Left kidney (tissue), 2 donors: Measurements from ENCODE around the gene HECW1. TPM values are rescaled to one million over a fixed set of nuclear protein-coding genes. Genes with fewer than 3 reads are reported as not detected.
A peak's percentile ranks its signal among the peaks of the same experiment; 100 is the strongest.
"Not testable (repeated sequence)": the region's sequence is repeated elsewhere in the genome, so short reads cannot be mapped to it uniquely, and the experiment has no call there.

Experiments used
- DNase-seq: peaks from one replicate; pipeline ENCODE4 v3.0.0-alpha.2; 2013
- polyA plus RNA-seq: library from polyadenylated mRNA; unstranded; fragments of 120-200 nt; gene quantifications from one replicate; pipeline ENCODE4 v1.2.1, GENCODE V29; 2013; ENCODE audit not compliant: insufficient read length

Gene HECW1
- polyA plus RNA-seq, 1 donor: 9.4 TPM

DNA sequence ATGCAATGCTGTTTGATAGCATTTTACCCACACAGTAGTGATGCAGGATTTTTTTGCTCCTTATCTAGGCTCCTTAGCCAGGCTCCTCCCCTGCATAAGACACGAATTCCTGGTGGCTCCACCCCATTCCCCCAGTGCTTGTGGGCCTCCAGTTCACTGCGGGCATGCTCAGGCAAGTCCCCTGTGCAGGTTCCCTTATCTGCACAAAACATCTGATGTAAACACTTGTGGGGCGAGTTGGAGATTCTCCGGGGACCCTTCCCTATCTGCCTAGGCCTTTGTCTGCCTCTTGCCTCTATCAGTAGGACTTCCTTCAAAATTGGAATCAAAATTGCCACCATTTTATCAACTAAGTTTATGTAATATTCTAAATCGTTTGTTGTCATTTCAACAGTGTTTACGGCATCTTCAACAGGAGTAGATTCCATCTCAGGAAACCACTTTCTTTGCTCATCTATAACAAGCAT is 465.1 kb downstream of the HECW1 start:
- no peak for DNase-seq

DNA sequence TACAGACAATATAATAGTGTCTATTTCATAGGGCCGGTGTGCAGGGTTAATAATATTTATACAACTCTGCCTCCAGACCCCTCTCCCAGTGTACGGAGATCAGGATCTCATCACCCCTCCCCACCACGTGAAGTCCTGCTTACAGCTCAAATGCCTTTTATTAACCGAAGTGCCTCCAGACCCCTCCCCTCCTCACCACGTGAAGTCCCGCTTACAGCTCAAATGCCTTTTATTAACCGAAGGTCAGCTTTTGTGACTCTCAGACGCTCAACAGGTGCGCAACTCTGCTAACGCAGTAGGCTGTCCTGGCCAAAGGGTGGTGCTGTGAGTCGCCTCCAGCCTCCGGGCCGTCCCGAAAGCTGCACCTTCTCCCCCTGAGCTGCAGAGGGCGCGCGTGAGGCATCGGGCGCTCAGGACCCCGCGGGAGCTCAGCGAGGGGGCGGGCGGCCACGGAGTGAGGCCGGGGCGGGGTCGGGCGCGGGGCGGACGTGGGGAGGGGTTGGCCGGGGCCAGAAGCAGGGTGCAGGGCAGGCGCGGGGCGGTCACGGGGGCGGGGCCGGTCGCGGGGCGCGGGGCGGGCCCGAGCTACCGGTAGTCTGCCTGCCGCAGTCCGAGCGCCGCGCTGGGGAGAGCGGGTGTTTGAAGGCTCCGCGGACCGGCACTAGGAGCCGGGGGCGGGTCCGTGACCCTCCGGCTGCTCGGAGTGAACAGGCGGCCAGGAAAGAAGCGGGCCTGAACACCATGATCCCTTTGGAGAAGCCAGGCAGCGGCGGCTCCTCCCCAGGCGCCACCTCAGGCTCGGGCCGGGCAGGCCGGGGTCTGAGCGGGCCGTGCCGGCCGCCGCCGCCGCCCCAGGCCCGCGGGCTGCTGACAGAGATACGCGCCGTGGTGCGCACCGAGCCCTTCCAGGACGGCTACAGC is 470.3 kb downstream of the HECW1 start, which contains the start of gene STK17A:
STK17A (plus strand) TSS at position 606 of the 921 bp plus-strand sequence; CDS start at position 742, 136 bp downstream.
- DNase-seq: peak; percentile 89

DNA sequence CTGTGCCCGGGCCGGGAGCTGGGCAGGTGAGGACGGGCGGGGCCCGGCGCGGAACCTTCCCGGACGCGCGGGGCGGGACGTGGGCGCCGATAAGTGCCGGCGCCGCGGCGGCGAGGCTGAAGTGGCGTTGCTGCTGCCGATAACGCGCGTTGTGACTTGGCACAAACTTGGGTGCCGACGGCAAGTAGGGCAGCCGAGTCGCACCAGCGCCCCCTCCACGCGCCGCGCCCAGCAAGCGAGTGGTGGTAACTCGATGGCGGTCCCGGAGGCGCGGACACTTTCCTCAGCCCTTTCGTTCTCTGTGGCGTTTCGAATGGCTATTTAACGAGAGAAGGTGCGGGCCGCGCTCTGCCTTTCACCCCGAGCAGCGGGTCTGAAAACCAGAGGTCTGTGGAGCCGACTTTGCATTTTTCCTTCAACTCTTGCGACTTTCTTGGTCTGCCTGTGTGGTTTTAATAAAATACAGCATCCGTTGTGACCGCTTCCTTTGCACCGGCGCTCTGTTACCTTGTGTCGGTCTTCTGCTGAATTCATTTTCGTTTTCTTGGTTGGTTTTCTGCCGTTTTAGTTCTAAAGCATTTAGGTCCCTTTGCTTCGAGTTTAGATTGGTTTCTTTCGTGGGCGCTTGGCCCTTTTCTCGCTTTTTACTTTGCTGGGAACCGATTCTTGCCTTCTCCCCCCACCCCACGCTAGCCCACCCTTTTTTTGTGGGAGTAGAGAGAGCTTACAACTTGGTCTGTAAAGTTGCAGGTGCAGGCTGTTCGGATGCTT is 471.2 kb downstream of the HECW1 start:
- peak; percentile 50 for DNase-seq

DNA sequence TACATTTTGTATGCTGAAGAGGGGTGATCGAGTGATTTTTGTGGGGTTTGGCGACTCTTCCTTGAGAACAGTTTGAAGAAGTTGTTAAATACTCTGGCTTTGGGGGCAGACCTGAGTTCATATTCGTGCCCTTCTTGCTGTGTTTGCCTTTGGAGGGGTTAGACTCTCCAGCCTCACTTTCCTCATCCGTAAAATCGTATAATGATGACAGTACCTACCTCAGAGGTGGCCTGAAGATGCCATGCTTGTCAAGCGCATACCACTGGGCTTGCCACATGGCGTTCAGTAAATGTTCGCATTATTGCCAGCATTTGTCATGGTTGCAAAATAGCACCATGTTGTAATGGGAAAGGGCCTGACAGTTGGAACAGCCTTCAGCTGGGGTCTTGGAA is 471.7 kb downstream of the HECW1 start:
- no peak for DNase-seq

DNA sequence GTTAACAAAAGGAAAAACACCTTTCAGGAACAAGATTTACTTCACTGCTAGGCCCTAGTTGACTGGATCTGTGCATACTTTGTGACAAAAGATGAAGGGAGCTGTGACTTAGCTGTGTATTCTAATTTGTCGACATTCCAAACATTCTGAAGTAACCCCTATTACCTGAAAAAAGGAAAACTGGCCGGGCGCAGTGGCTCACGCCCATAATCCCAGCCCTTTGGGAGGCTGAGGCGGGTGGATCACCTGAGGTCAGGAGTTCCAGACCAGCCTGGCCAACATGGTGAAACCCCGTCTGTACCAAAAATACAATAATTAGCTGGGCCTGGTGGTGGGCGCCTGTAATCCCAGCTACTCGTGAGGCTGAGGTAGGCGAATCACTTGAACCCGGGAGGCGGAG is 472.3 kb downstream of the HECW1 start:
- DNase-seq: not testable (repeated sequence)

DNA sequence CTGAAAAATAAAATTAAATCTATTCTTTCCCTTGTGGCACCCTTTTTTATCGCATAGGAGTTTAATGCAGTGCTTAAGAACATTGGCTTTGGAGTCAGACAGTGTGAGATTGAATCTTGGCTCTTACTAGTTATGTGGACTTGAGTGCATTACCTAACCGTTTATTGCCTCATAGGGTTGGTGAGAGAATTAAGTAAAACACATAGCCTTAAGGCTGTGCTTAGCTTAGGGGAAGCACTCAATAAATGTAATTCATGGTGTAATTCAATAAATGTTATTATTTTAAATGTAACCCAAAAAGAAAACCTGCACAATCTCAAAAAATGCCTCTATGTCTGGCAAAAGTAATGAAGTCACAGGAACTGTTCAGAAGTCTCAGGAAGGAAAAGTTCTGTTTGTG is 473.1 kb downstream of the HECW1 start:
- DNase-seq: no peak

DNA sequence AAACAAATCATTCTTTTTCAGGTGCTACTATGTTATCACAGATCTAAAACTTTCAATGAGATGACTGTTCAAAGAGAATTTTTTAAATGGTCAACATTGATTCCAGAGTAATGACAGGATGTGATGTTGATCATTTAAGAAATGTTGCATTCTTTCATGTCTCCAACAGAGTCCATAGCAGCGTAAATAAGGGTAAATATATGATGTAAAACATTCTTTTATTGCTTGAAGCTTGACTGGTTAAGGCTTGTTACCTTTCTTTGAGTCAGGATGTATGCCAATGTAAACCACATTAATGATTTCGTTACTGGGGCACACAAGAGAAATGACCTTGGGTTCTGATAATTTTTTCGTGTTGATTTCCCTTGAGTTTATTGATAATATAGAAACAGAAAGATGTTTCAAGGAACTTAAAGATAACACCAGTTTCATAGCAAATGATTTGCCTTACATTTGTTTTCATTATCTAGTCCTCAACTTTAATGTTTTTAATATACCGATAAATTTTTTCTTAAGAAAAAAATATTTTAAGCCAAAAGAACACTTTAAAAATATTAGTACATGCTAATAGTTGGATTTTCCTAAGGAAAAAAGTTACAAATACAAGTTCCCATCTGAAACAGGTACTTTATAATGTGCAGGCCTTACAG is 473.9 kb downstream of the HECW1 start:
- no peak for DNase-seq

DNA sequence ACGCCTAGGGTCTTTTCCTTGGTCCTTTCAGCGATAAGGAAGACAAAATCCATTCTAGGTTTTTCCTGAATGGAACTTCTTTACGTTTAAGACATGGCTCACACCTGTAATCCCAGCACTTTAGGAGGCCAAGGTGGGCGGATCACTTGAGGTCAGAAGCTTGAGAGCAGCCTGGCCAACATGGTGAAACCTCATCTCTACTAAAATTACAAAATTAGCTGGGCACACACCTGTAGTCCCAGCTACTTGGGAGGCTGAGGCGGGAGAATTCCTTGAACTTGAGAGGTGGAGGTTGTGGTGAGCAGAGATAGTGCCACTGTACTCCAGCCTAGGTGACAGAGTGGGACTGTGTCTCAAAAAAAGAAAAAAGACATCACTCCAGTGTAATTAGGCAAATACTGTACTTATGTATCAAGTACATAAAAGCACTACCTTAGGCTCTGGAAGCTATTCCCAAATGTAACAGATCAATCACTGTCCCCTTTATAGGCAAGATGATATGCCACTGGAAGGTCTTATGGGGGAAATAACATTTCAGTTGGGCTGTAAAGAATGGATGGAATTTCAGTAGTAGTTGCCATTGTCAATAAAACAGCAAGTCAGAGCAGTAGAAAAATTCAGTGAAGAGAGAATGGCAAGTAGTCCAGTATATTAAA is 476.2 kb downstream of the HECW1 start:
- DNase-seq: no peak

DNA sequence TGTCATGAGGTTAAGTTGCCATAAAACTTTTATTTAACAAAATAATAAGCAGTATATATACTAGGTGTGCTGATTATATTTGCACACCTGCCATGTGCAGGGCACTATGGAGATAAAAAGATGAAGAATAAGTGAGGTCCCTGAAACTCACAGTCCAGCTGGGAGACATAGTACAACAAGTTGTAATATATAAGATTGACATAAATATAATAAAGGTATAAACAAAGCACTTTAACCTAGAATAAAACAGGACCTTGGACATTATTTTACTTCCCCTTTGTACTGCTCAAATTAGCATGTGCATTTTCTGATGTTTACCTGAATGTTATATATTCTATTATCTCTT is 476.7 kb downstream of the HECW1 start:
- no peak for DNase-seq

DNA sequence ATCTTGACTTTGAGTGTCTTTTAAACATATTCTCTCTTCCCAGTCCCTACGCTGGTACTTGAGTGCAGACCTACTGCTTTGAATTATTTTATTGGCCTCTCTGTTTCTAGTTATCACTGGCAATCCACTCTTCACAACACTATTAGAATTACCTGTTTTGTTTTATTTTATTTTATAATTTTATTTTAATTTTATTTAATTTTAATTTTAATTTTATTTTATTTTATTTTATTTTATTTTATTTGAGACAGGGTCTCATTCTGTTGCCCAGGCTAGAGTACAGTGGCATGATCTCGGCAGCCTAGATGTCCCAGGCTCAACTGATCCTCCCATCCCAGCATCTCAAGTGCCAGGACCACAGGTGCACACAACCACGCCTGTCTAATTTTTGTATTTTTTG is 477.3 kb downstream of the HECW1 start:
- DNase-seq: no peak

DNA sequence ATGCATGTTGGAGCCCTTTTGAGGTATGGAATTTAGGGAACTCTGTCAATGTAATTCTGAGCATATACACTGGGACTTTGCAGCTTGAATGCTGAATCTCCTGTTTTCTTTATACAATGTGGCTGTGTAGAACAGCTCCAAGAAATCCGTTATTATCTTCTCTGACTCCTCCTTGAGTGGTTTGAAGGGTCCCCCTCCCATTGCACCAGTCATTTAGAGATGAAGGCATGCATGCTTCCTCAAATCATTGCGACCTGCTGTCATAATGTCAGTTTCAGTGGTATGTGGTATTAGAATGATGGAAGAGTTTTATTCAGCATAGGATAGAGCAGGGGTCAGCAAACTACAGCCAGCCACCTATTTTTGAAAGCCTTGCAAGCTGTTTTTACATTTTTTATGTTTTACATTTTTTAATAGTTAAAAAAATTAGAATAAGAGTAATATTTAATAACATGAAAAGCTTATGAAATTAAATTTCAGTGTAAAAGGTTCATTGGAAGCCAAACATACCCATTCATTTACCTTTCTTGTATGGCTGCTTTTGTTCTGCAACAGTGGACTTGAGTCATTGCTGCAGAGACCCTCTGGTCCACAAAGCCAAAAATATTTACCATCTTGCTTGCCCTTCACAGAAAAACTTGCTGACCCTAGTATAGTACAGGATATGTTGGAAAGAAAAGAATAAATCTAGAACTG is 478.6 kb downstream of the HECW1 start:
- DNase-seq: no peak

DNA sequence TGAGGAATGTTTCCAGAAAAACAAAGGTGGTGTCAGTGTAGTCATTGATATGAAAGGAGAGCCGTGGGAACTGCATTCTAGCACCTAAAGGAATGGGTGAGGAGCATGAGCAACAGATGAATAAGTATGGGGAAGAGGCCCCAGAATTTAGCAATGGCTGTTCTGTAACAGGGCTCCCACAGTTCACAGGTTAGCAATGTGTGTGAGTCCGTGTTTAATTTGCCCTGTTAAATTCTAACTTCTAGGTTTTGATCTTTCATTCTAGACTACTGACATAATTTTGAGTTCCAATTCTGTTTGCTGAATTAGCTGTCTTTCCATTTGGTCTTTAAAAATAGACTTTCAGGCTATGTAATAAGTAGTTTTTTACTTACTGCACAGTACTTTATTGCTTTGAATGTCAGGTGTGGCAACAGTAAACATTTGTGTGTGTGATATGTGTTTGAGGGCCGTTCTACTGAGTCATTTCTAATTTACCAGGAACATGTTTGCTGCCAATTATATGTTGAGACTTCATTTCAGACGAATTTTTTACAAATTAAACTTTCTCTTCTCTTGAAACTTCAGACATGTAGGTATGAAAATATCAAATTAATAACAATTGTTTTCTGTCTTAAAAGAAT is 479.2 kb downstream of the HECW1 start:
- no peak for DNase-seq

DNA sequence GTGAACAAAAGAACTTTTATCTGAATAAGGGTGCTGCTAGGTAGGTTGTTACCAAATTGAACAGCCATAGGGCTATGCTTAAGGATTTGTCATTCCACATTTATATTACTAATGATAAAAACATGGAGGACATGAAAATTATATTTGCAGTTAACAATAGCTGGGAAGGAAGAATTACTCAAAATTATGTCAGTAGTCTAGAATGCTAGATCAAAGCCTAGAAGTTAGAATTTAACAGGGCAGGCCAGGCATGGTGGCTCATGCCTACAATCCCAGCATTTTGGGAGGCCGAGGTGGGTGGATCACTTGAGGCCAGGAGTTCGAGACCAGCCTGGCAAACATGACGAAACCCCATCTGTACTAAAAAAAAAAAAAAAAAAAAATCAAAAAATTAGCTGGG is 479.9 kb downstream of the HECW1 start:
- DNase-seq: no peak

DNA sequence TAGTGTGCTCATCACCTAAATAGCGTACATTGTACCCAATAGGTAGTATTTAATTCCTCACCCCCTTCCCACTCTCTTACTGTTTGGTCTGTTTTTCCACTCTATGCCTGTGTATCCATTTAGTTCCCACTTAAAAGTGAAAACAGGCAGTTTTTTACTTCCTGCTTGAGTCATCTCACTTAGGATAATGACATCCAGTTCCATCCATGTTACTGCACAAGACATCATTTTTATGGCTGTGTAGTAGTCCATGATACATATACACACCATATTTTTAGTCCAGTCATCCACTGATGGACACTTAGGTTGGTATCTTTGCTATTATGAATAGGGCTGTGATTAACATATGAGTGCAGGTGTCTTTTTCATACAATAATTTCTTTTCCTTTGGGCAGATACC is 480.6 kb downstream of the HECW1 start:
- DNase-seq: no peak

DNA sequence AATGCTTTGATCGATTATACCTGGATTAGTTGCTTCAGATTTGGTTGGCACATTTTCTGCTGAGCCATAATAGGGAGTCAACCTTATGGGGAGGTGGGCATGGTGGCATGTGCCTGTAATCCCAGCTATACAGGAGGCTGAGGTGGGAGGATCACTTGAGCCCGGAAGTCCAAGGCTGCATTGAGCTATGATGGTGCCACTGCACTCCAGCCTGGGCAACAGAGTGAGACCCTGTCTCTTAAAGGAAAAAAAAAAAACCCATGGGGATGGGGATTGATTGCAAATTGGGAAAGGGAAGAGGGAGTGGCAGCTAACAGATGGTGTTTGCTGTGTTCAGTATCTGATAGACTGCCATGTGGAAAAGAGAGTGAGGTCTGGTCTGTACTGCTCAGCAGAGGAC is 481.6 kb downstream of the HECW1 start:
- DNase-seq: no peak

DNA sequence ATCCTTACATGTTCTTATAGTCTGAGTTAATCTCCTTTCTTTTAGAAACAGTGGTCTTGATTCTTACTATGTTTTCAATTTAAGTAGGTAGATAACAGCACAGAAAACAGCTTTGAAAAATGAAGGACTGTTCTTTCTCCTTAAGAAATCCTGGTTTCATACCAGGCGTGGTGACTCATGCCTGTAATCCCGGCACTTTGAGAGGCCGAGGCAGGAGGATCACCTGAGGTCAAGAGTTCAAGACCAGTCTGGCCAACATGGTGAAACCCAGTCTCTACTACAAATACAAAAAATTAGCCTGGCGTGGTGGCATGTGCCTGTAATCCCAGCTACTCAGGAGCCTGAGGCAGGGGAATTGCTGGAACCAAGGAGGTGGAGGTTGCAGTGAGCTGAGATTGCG is 484.0 kb downstream of the HECW1 start:
- not testable (repeated sequence) for DNase-seq

DNA sequence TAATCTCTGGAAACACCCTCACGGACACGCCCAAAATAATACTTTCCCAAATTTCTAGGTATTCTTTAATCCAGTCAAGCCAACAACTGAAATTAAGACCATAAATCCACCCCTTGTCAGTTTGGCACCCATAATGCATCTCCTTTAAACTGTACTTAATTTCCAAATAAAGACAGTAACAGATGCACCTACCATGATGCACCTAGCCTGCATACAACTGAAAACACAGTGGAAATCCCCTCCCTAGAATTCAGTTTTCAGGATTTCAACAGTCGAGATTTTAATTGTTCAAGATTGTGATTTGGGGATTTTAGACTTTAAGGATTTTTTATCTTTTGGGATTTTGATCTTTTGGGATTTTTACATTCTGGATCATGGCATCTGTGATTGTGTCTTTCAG is 487.6 kb downstream of the HECW1 start:
- no peak for DNase-seq

DNA sequence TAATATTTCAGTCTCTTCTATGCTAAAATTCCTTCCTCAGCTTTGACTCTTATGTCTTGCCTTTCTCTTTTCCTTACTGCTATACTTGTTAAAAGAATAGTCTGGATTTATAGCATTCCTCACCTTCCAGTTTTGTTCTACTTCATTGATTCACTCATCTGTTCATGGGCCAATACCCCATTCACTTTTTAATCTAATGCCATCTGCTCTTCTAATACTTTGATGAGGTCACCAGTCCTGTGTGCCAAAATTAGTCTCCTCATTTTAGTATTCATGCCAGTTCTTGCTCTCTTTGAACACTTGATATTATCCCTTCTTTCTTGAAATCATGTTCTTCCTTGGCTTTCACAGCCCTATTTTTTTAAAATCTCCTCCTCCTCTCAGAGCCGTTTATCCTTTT is 489.8 kb downstream of the HECW1 start:
- no peak for DNase-seq

DNA sequence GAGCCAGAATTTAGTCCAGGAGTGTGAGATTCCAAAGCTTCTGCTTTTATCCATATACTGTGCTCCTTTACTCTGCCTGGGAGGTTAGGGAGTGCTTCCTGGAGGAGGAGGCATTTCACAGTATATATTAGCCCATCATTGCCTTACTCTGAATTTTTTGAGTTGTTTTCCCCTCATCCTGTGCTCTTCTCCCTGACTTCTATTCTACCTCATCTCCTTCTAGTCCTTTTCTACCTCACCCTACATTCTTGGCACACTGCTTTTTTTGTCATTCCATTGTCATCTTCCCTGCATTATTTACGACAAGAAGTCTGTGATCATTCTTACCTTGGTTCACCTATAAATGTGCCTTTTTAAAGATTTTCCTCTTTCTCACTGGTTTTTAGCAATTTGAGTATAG is 491.8 kb downstream of the HECW1 start:
- DNase-seq: no peak

DNA sequence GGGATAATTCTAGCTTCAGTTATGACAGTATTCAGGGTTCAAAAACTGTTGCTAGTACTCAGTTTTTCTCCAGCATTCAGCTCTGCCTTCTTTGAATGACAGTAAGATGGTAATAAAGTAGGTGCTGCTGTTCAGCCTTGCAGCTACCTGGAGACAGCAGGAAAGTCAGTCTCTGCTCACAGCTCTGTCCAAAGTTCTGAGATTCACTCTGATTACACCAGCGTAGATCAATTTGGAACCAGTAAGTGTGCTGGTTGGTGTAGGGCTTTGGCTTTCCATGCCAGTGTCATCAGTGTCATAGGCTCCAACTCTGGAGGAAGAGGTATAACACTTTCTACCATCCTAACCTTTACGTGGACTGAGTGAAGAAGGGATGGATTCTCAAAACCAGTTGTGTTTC is 496.6 kb downstream of the HECW1 start:
- no peak for DNase-seq

DNA sequence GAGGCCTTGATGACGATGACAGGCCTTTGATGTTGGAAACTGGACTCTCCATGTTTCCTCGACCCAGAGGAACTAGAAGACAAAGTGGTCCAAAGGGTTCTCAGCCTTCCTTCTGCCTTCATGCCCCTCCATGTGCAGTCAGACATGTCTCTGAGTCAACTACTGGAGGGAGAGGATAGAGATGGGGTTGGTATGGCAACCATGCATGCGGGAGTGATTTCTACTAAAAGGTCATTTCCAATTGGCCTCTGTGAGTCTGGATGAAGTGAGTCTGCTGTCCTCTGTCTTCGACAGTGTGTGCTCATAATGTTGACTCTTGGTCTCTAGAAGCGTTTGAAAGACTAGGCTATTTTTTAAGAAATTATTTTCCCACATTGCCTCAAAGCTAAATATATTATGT is 499.7 kb downstream of the HECW1 start:
- DNase-seq: no peak
